ENCODE results near the gene PPP3R2. TPM values are rescaled to one million over a fixed set of nuclear protein-coding genes. Genes with fewer than 3 reads are reported as not detected.

Gene PPP3R2
- total and polyA plus RNA-seq, 10 of the 15 experiments (the other 5 are each of a cell fraction or from before 2014, with no cell fraction given), result not detected

- TF ChIP-seq MTA2 (IDR thresholded peaks at IDR 0.05; ENCODE audit: low read depth) (no peak), BCL11A (IDR thresholded peaks at IDR 0.05; ENCODE audit: low read depth, low read length) (no peak)
- in situ Hi-C loops (cut with MboI) (no loop called here), intact Hi-C loops (cut with micrococcal nuclease; ENCODE audit: unreplicated experiment) (no loop called here)
- Histone ChIP-seq H2AFZ (ENCODE audit: control insufficient read depth, low read depth, low read length) (no peak overlapping the region), H3K79me2 (ENCODE audit: control insufficient read depth, insufficient read depth, low read length) (no peaks in the 10 kb centered on the region), H3K4me1 (ENCODE audit: control insufficient read depth, insufficient read depth, low read length) (no peaks in the 10 kb centered on the region), H3K36me3 (ENCODE audit: control insufficient read depth in 2 of 2, insufficient read depth in 2 of 2, low read length in 1 of 2) (no peaks in the 10 kb centered on the region), H3K4me3 (no peak overlapping the region), H3K4me2 (ENCODE audit: control insufficient read depth, insufficient read depth) (no peak overlapping the region), H3K27ac (ENCODE audit: control insufficient read depth, insufficient read depth) (no peak overlapping the region), H3K9me3 (replicated peaks; ENCODE audit: control insufficient read depth, insufficient read depth, low read length) (no peaks in the 10 kb centered on the region), H4K20me1 (ENCODE audit: control insufficient read depth, insufficient read depth) (no peaks in the 10 kb centered on the region), H3K27me3 (replicated peaks in 1 of 2; ENCODE audit: control insufficient read depth in 2 of 2, insufficient read depth in 2 of 2, low read length in 1 of 2) (no peaks in the 10 kb centered on the region), H3K9ac (ENCODE audit: control insufficient read depth, insufficient read depth, low read length) (no peak overlapping the region)
- SMC1A ChIA-PET (ENCODE audit: uncharacterized antibody, unreplicated experiment), result no interaction called here
- WGBS (ENCODE audit: insufficient coverage, insufficient replicate concordance, low lambda C conversion rate, missing lambda C conversion rate), result 61% methylated on average over 4 of the region's 4 CpGs
- CTCF ChIA-PET, result no interaction called here
- POLR2A ChIA-PET, result no interaction called here
- ATAC-seq (no peak), FAIRE-seq (no peak), DNase-seq (ENCODE audit: low read depth, low spot score) (no peak)
- RAD21 ChIA-PET (ENCODE audit: unreplicated experiment), result no interaction called here
- BruUV-seq (replicated peaks), result no TSS peak
Measured at GRCh38 chr9:101628173-101628572, 33.4 kb upstream of the PPP3R2 start.

GRCh38 chr9:101626295-101626694 lies 31.5 kb upstream of the PPP3R2 start:
- Histone ChIP-seq H3K9ac (ENCODE audit: control insufficient read depth, insufficient read depth, low read length) (no peak overlapping the region), H3K27ac (ENCODE audit: control insufficient read depth, insufficient read depth) (no peak overlapping the region), H3K9me3 (replicated peaks; ENCODE audit: control insufficient read depth, insufficient read depth, low read length) (no peaks in the 10 kb centered on the region), H3K36me3 (ENCODE audit: control insufficient read depth in 2 of 2, insufficient read depth in 2 of 2, low read length in 1 of 2) (no peaks in the 10 kb centered on the region), H3K4me2 (ENCODE audit: control insufficient read depth, insufficient read depth) (no peak overlapping the region), H3K79me2 (ENCODE audit: control insufficient read depth, insufficient read depth, low read length) (no peaks in the 10 kb centered on the region), H3K4me3 (no peak overlapping the region), H3K27me3 (replicated peaks in 1 of 2; ENCODE audit: control insufficient read depth in 2 of 2, insufficient read depth in 2 of 2, low read length in 1 of 2) (no peaks in the 10 kb centered on the region), H2AFZ (ENCODE audit: control insufficient read depth, low read depth, low read length) (no peak overlapping the region), H3K4me1 (ENCODE audit: control insufficient read depth, insufficient read depth, low read length) (no peaks in the 10 kb centered on the region), H4K20me1 (ENCODE audit: control insufficient read depth, insufficient read depth) (no peaks in the 10 kb centered on the region)
- TF ChIP-seq DPF2 (IDR thresholded peaks at IDR 0.05) (no peak), EZH2 (IDR thresholded peaks at IDR 0.05; ENCODE audit: borderline replicate concordance, control insufficient read depth, low read depth, low read length) (no peak), SMAD5 (IDR thresholded peaks at IDR 0.05; ENCODE audit: low read depth) (no peak), TCF3 (IDR thresholded peaks at IDR 0.05; ENCODE audit: borderline replicate concordance, insufficient read depth, low read depth, low read length) (no peak), ZNF217 (IDR thresholded peaks at IDR 0.05) (no peak), IKZF1 (conservative IDR thresholded peaks at IDR 0.05) (no peak), WRNIP1 (IDR thresholded peaks at IDR 0.05; ENCODE audit: borderline replicate concordance, low read depth, low read length) (no peak), RAD51 (IDR thresholded peaks at IDR 0.05) (no peak), EED (IDR thresholded peaks at IDR 0.05; ENCODE audit: low read depth) (no peak), CHD2 (IDR thresholded peaks at IDR 0.05; ENCODE audit: borderline replicate concordance, low read depth, low read length) (no peak), NFYA (IDR thresholded peaks at IDR 0.05; ENCODE audit: borderline replicate concordance, low read depth, low read length) (no peak), SUZ12 (IDR thresholded peaks at IDR 0.05; ENCODE audit: unreplicated experiment) (no peak), PML (IDR thresholded peaks at IDR 0.05; ENCODE audit: low read length) (no peak), RFX5 (IDR thresholded peaks at IDR 0.05; ENCODE audit: low read depth, low read length) (no peak), ZNF274 (IDR thresholded peaks at IDR 0.05; ENCODE audit: insufficient read depth, insufficient read length) (no peak)
- TF ChIP-seq, protein P1, sequence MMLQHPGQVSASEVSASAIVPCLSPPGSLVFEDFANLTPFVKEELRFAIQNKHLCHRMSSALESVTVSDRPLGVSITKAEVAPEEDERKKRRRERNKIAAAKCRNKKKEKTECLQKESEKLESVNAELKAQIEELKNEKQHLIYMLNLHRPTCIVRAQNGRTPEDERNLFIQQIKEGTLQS (IDR thresholded peaks at IDR 0.05; ENCODE audit: borderline replicate concordance, extremely low read depth, low read depth, low read length), result no peak
- TF ChIP-seq, protein P2, sequence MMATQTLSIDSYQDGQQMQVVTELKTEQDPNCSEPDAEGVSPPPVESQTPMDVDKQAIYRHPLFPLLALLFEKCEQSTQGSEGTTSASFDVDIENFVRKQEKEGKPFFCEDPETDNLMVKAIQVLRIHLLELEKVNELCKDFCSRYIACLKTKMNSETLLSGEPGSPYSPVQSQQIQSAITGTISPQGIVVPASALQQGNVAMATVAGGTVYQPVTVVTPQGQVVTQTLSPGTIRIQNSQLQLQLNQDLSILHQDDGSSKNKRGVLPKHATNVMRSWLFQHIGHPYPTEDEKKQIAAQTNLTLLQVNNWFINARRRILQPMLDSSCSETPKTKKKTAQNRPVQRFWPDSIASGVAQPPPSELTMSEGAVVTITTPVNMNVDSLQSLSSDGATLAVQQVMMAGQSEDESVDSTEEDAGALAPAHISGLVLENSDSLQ (IDR thresholded peaks at IDR 0.05), result no peak
- intact Hi-C loops (cut with micrococcal nuclease; ENCODE audit: unreplicated experiment) (no loop called here), in situ Hi-C loops (cut with MboI) (no loop called here)
- BruUV-seq (replicated peaks), result no TSS peak
- FAIRE-seq, result no peak
- ChIA-PET SMC1A (ENCODE audit: uncharacterized antibody, unreplicated experiment) (no interaction called here), CTCF (no interaction called here), RAD21 (ENCODE audit: unreplicated experiment) (no interaction called here), POLR2A (no interaction called here)
- 23% methylated on average over 1 of the region's 1 CpG for WGBS (ENCODE audit: insufficient coverage, insufficient replicate concordance, low lambda C conversion rate, missing lambda C conversion rate)
- no peak for ATAC-seq
- no peak for DNase-seq (ENCODE audit: low read depth, low spot score)
